Suprapubic skin (tissue), 4 donors: ENCODE results near the gene KCNG2.

Experiments used
- EP300 ChIP-seq: sonication (generic); formaldehyde crosslinking; IDR thresholded peaks from one replicate; pipeline ENCODE4 v1.6.1; 2017; ENCODE audit warnings: antibody characterized with exemption
- POLR2A ChIP-seq, 2 donors: fragments of 450-650 bp; IDR thresholded peaks; one replicate each; pipeline ENCODE4 v1.6.1; 2017; ENCODE audit warnings: antibody characterized with exemption in 2 of 2, mild to moderate bottlenecking in 2 of 2, moderate library complexity in 2 of 2
- POLR2AphosphoS5 ChIP-seq, 3 donors: sonication (generic); formaldehyde crosslinking; IDR thresholded peaks; one replicate each; pipeline ENCODE4 v1.6.1; 2017; ENCODE audit warnings: antibody characterized with exemption in 3 of 3
- TF ChIP-seq, protein P1 (sequence below), 2 donors: fragments of 200-600 bp in 1 of 2; fragments of 450-650 bp in 1 of 2; sonication (generic) in 1 of 2; IDR thresholded peaks; one replicate each; pipeline ENCODE4 v1.5.1; 2016 to 2019; ENCODE audit warnings: antibody characterized with exemption in 2 of 2, mild to moderate bottlenecking in 1 of 2, moderate library complexity in 1 of 2

DNA sequence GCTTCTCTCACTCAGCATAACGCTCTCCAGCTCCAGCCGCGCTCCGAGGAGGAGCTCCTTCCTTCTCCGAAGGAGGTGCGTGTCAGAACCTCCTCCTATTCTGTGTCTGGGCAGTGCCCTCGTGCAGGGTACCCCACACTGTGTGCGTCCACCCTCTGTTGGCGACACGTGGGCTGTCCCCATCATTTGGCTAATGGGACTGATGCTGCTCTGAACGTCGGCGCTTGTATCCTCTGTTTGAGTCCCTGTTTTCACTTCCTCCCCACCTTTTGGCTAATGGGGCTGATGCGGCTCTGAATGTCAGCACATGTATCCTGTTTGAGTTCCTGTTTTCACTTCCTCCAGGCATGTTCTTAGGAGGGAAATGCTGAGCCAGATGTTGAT is 22.2 kb downstream of the KCNG2 start:
- TF ChIP-seq, protein P1, sequence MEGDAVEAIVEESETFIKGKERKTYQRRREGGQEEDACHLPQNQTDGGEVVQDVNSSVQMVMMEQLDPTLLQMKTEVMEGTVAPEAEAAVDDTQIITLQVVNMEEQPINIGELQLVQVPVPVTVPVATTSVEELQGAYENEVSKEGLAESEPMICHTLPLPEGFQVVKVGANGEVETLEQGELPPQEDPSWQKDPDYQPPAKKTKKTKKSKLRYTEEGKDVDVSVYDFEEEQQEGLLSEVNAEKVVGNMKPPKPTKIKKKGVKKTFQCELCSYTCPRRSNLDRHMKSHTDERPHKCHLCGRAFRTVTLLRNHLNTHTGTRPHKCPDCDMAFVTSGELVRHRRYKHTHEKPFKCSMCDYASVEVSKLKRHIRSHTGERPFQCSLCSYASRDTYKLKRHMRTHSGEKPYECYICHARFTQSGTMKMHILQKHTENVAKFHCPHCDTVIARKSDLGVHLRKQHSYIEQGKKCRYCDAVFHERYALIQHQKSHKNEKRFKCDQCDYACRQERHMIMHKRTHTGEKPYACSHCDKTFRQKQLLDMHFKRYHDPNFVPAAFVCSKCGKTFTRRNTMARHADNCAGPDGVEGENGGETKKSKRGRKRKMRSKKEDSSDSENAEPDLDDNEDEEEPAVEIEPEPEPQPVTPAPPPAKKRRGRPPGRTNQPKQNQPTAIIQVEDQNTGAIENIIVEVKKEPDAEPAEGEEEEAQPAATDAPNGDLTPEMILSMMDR (IDR thresholded peaks at IDR 0.05), result no peak
- TF ChIP-seq POLR2A (IDR thresholded peaks at IDR 0.05) (no peak), EP300 (no peak), POLR2AphosphoS5 (IDR thresholded peaks at IDR 0.05) (no peak)
